Measurements from ENCODE around the gene FHIT.

FHIT gene

GRCh38 chr3:59996056-59996455, 1255.2 kb downstream of the FHIT start:
- no peak for DNase-seq (ENCODE audit: low read depth)

DNA sequence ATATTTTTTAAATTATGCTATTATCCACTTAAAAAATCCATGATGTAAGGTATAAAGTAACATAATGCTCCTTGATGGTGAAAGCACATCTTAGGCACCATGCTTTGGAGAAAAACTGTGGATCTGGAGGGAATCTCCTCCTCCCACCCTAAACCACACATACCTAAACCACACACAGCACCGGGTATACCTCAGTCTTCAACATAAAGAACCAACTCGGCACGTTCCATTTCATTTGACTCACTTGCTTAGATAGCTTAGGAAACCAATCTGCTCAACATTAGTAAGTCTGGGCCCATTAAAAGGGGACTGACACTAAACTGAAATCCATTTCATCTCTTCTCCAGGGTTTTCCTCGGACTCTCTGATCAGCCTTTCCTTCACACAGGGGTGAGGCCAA, 1255.7 kb downstream of the FHIT start:
- no peak for DNase-seq (ENCODE audit: low read depth)

GRCh38 chr3:59994732-59995304, 1256.4 kb downstream of the FHIT start:
- no peak for DNase-seq (ENCODE audit: low read depth)

- no peak for DNase-seq (ENCODE audit: low read depth)
Measured at GRCh38 chr3:59992578-59992977, 1258.7 kb downstream of the FHIT start.

DNA sequence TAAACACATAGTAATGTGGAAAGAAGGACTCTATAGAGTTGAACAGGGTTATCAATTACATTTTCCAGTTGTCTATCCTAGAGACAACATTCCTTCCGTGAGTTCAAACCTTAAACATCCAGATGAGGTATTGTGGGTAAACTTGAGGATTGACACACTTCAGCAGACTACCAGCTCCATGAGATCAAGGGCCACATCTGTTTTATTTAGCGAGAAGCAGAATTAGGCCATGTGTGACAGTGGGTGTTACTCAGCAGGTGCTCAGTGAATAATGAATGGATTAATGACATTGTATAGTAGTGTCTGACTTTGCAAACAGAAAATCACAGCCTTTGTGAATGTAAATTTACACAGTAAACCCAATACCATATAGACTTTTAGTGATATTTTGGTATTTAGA, 1260.3 kb downstream of the FHIT start:
- no peak for DNase-seq (ENCODE audit: low read depth)

DNA sequence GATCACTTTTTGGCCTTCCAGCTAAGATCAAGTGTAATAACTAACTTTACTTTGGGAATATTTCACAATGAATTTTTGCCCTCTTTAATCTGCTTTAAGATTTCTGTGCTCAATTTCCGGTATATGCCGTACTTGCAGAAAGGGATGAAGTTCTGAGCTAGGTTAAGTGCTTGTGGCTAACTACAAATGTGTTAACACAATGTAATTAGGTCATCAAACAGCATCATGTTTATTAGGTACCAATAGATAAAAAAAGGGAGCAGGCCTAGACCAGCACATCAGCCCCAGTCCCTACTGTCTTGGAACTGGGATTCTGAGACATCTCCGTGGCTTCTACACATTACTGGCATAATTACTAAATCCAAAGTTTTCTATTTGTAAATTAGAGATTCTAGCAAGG, 1268.7 kb downstream of the FHIT start:
- DNase-seq (ENCODE audit: low read depth): no peak

DNA sequence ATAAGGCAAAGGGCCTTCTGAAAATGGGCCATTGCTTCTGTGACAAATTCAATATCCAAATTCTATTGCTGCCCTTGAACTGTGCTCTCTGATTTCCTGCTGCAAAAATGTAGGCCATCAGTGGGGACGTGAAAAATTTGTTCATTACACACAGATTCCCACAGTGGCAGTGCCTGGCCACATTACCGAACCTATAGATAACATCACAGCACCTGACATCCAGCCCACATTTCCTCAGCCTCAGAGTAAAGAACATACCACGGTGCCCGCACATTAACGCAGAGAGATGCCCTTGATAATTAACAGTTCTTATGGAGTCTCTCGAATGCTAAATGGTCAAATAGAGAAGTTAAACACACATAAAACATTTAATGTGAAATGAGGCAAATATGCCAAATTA, 1269.9 kb downstream of the FHIT start:
- DNase-seq (ENCODE audit: low read depth): no peak

DNA sequence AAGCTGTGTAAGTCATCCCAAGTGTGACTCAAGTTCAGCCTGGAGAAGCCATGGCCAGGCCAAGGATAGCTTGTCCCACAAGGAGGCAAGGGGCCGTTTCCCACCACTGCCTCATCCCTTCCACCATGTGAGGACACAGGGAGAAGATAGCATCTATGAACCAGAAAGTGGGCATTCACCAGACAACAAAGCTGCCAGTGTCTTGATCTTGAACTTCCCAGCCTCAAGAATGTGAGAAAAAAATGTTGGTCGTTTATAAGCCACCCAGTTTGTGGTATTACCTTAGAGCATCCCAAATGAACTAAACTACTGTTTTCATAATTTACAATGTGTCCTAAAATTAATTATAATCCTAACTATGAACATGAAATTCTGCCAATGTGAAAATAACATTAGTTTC, 1270.7 kb downstream of the FHIT start:
- no peak for DNase-seq (ENCODE audit: low read depth)

DNA sequence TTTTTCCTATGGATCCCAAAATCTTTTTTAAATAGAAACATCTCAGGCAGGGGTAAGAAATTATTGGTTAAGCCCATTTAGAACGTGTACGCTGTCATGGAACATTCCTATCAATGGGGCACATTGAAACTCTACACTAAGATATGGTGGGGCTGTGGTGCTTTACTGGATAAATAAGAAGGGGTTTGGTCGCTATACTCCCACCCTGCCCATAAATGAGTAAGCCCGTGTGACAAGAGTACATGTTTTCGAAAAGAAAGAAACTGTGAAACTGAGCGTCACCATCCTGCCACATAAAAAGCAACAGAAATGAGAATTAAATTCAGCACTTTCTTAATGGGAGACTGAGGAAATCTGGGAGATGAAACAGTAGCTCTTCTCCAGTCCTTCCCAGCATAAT, 1271.7 kb downstream of the FHIT start:
- no peak for DNase-seq (ENCODE audit: low read depth)

DNA sequence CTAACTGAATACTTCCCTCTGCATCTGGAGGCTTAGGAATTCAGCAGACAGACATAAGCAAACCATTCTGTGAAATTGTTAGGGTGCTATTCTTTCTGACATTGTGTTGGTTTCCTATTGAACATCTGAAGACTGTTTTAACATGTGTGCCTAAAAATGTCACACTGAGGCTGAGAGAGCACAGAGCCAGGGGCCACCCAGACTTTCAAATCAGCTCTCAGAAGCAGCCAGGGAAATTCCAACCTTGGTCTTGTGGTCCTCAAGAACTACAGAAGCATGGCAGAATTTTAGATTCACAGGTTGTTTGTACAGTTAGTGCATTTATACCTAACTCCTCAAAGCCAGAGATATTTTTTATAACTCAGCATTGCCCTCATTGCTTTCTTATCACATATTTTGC, 1272.3 kb downstream of the FHIT start:
- DNase-seq (ENCODE audit: low read depth): no peak

- DNase-seq (ENCODE audit: low read depth): no peak
Measured at GRCh38 chr3:59970796-59971195, 1280.5 kb downstream of the FHIT start.

DNA sequence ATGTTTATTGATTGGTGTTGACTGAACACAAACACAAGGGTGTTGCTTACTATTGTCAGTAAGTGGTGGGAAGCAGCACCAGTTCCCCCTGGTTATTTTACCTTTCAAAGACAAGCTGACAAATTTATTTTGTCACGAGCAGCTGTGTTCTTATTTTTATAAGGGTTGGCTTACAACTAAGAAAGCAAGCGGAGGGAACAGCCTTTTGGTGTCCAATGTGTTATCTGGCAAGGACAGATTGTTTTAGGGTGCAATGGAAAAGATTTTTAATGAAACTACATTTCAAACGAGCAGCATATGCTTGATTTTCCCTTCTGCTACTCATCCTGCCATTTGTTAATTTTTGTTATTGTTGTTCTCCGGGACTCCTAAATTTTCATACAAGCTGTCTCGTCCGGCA, 1280.9 kb downstream of the FHIT start:
- DNase-seq (ENCODE audit: low read depth): no peak

DNA sequence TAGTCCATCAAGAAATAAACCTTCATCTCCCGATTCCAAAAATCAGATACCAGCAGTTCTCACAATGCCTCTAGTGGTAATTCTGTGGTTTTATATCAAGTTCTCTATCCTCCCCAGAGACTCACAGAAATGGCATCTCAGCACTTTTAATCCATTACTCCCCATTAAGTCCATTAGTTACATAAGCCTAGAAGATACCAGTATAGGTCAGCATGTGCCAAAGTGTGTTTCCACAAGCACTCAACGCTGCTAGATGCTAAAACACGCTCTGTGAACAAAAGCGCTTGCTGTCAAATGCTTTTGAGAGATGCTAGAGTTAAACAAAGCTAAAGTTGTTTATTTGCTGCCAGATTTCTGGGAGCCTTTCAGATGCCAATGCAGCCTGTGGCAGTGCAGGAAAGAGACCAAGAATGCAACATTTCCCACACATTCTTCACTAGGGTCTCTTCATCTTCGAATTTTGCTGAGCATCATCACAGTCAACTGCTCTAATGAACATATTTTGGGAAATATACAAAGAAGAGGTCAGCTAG, 1282.7 kb downstream of the FHIT start:
- DNase-seq (ENCODE audit: low read depth): no peak

GRCh38 chr3:59963676-59964075, 1287.6 kb downstream of the FHIT start:
- DNase-seq (ENCODE audit: low read depth): no peak

- no peak for DNase-seq (ENCODE audit: low read depth)
Measured at GRCh38 chr3:59957150-59957549, 1294.1 kb downstream of the FHIT start.

GRCh38 chr3:59953104-59953503, 1298.1 kb downstream of the FHIT start:
- no peak for DNase-seq (ENCODE audit: low read depth)

DNA sequence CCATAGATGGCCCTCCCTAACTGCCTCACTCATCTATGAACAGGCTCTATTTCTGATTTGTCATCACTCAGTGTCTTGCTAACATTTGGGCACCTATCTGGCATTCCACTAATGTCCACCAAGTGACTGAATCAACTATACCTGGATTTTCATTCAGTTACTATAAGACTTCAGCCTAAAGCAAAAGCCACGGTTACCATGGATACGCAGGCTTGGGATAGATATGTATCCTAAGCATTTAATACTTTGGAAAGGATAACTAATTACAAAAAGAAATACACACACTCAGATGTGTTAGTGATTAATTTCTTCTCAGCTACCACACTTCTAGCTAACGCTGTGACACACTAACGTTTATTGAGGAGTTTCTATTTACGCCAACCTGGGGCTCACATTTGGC, 1301.9 kb downstream of the FHIT start:
- no peak for DNase-seq (ENCODE audit: low read depth)

DNA sequence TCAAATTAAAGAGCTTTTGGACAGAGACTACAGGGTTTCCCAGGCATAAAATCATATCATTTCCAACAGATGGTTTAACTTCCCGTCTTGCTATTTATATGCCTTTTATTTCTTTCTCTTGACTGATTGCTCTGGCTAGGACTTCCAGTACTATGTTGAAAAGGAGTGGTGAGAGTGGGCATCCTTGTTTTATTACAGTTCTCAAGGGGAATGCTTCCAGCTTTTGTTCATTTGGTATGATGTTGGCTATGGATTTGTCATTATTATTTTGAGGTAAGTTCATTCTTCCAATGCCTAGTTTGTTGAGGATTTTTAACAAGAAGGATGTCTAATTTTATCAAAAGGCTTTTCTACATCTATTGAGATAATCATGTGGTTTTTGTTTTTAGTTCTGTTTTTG, 1304.9 kb downstream of the FHIT start:
- DNase-seq (ENCODE audit: low read depth): no peak

DNA sequence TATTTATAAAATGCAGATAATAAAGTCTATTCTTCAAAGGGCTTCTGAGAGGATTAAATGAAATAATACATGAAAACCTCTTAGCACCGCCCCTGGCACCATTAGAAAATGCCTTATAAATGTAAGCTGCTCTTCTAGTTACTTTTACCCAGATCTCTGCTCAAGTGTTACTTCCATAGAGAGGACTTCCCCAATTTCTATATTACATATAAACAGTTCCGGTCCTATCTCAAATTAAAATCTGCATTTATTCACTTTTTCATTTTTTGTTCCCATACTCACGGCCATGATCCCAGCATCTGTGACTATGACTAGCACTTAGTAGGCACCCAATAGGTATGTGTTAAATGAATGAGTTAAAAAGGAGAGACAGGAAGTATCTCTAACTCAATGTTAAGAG, 1310.5 kb downstream of the FHIT start:
- no peak for DNase-seq (ENCODE audit: low read depth)

GRCh38 chr3:59939826-59940426, 1311.3 kb downstream of the FHIT start:
- DNase-seq (ENCODE audit: low read depth): no peak

DNA sequence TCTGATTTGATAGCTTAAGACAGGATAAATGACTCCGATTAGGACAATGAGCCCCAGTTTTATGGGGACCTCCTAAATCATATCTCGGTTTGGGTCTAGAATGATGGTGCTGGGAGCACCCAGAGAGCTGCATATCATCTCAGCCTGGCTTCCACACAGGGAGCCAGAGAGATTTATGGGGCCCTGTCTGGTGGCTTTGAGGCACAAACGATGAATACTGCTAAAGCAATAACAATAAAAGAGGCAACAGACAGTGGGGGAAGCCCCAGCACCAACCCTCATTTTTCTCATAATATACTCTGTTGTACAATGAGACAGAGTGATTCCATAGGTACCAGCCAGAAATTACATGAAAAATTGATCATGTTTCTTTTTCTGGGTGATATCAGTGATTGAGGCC, 1312.4 kb downstream of the FHIT start:
- no peak for DNase-seq (ENCODE audit: low read depth)

GRCh38 chr3:59937201-59937600, 1314.1 kb downstream of the FHIT start:
- DNase-seq (ENCODE audit: low read depth): no peak

DNA sequence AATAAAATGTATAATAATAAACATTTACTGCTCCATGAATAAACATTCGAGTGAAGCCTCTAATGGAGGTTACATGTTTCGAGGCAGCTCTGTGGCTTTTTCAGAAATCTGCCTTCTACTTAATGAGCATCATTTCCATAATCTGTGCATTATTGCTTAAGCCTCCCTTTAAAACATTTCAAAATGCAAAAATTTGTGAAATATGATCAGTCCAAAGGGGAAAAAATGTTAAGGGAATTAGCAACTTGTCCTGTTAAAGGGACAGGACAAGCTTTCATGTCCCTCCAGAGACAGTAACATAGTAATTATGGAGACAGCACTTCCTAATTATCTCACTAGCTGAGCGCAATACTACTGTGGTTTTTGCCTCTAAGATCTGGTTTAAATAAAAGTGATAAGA, 1314.8 kb downstream of the FHIT start:
- DNase-seq (ENCODE audit: low read depth): no peak

DNA sequence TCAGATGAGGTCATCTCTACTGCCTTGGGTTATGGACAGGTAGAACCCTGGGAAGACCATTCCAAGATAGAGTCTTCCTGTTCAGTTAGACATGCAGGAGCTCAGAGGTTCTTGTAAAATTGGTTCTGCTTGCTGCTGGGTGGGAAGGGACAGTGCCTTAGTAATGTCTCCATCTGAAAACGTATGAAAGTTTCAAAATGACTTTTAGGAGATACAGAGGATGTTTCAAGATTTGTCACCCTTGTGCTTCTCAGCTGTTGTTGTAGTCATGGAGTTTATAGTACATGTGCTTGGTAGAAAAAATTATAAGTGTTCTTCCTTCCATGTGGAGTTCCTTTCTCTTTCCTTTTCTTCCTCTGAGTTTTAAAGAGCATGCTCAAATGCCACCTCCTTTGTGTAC, 1316.2 kb downstream of the FHIT start:
- no peak for DNase-seq (ENCODE audit: low read depth)

Data from amniotic epithelial cell (primary cell).